AG04450 (cell line): ENCODE results near the gene HSP90AA1. TPM values are rescaled to one million over a fixed set of nuclear protein-coding genes. Genes with fewer than 3 reads are reported as not detected.

ENCODE experiments used
- CTCF ChIA-PET: fragments of 300-600, 350-600 bp; formaldehyde crosslinking; extraction: SDS; loops from one replicate; lab custom pipeline; 2022; ENCODE audit warnings: antibody characterized with exemption, inconsistent platforms; lab: Charles Lee
- POLR2A ChIA-PET: fragments of 350-600 bp; formaldehyde crosslinking; extraction: SDS; loops from one replicate; lab custom pipeline; 2021; ENCODE audit warnings: antibody characterized with exemption, inconsistent platforms; lab: Yijun Ruan, JAX
- DNase-seq: peaks from one replicate; pipeline ENCODE4 v3.0.0-alpha.2; 2011; ENCODE audit warnings: low read depth, low spot score
- H3K27ac ChIP-seq: one replicate; pipeline ENCODE4 v1.5.1; 2012; ENCODE audit warnings: low read depth, low read length, control low read depth
- H3K27me3 ChIP-seq: one replicate; pipeline ENCODE4 v1.6.0; 2012; ENCODE audit warnings: low read length; ENCODE audit not compliant: control insufficient read depth, insufficient read depth
- H3K4me3 ChIP-seq: 2 replicates; pipeline ENCODE4 v1.5.1; 2011; ENCODE audit warnings: mild to moderate bottlenecking, low read depth, low read length, control low read depth
- H3K9me3 ChIP-seq: 2 replicates; pipeline ENCODE4 v1.5.1; 2012; ENCODE audit warnings: low read length; ENCODE audit not compliant: control insufficient read depth, insufficient read depth
- CTCF ChIP-seq: IDR thresholded peaks from 2 replicates; pipeline ENCODE4 v1.5.1; 2011; ENCODE audit warnings: low read depth, low read length, control low read depth, inconsistent platforms
- polyA plus RNA-seq: library from polyadenylated mRNA; depleted of rRNA; stranded (reverse); fragments of >200 nt; gene quantifications from 2 replicates; pipeline ENCODE4 v1.2.3, GENCODE V29; 2011

HSP90AA1 gene
- polyA plus RNA-seq, 1 experiment, result 822 TPM

GRCh38 chr14:102094101-102094500 lies 7.3 kb upstream of the HSP90AA1 start:
- H3K27me3 ChIP-seq, result no peaks in the 10 kb centered on the region
- H3K27ac ChIP-seq, result no peak overlapping the region
- H3K9me3 ChIP-seq, result no peaks in the 10 kb centered on the region
- no peak for TF ChIP-seq CTCF
- no peak for DNase-seq
- ChIA-PET CTCF (interaction anchor here (0.7 kb wide), 1 partner anchor 133 kb away, joined by 6 read pairs; no protein-coding TSS in a partner anchor), POLR2A (no interaction called here)
- H3K4me3 ChIP-seq, result no peak overlapping the region

GRCh38 chr14:102092806-102093205 lies 6.0 kb upstream of the HSP90AA1 start:
- Histone ChIP-seq H3K9me3 (no peaks in the 10 kb centered on the region; the same call in 1 of the 2 replicates), H3K4me3 (no peak overlapping the region), H3K27me3 (no peaks in the 10 kb centered on the region), H3K27ac (no peak overlapping the region)
- POLR2A ChIA-PET, result no interaction called here
- CTCF ChIA-PET, result interaction anchor here (0.5 kb wide), 1 partner anchor 133 kb away, joined by 3 read pairs; no protein-coding TSS in a partner anchor
- DNase-seq, result no peak
- TF ChIP-seq CTCF, result no peak

GRCh38 chr14:102090713-102091112 lies 3.9 kb upstream of the HSP90AA1 start:
- ChIA-PET POLR2A (no interaction called here), CTCF (no interaction called here)
- no peak overlapping the region for H3K4me3 ChIP-seq
- H3K9me3 ChIP-seq, result no peaks in the 10 kb centered on the region; the same call in 1 of the 2 replicates
- no peak for TF ChIP-seq CTCF
- H3K27ac ChIP-seq, result no peak overlapping the region
- H3K27me3 ChIP-seq, result no peaks in the 10 kb centered on the region
- no peak for DNase-seq

- Histone ChIP-seq H3K27ac (no peak overlapping the region), H3K4me3 (no peak overlapping the region), H3K27me3 (no peaks in the 10 kb centered on the region), H3K9me3 (no peaks in the 10 kb centered on the region; the same call in 1 of the 2 replicates)
- no peak for DNase-seq
- TF ChIP-seq CTCF, result no peak
- ChIA-PET CTCF (interaction anchor here (1.0 to 1.3 kb wide), 3 partner anchors 9 to 227 kb away, joined by 3 to 4 read pairs (median 3); no protein-coding TSS in a partner anchor), POLR2A (no interaction called here)
Measured at GRCh38 chr14:102089621-102090343, 2.9 kb upstream of the HSP90AA1 start.

- H3K27me3 ChIP-seq, result no peaks in the 10 kb centered on the region
- H3K9me3 ChIP-seq, result no peaks in the 10 kb centered on the region; the same call in 1 of the 2 replicates
- ChIA-PET CTCF (interaction anchor here (0.9 to 1.3 kb wide), 3 partner anchors 8 to 317 kb away, joined by 3 to 8 read pairs (median 5); no protein-coding TSS in a partner anchor), POLR2A (no interaction called here)
- no peak for DNase-seq
- H3K4me3 ChIP-seq, result 0 out of 2 replicates have a peak overlapping the region, but pooled peaks have one; percentile 5
- no peak for TF ChIP-seq CTCF
- H3K27ac ChIP-seq, result no peak overlapping the region
Measured at GRCh38 chr14:102088012-102088792, 1.4 kb upstream of the HSP90AA1 start.
